MCF 10A (cell line): ENCODE data around the gene PTPN11. TPM values are rescaled to one million over a fixed set of nuclear protein-coding genes. Genes with fewer than 3 reads are reported as not detected.

Experiments used
- BruUV-seq: library from RNA; stranded (reverse); fragments of 400-500 nt; replicated peaks from 2 replicates; lab custom pipeline; 2021; lab: Mats Ljungman, UMichigan
- CTCF ChIA-PET: fragments of 300-600 bp; sonication (Branson Sonifier 250); formaldehyde crosslinking; extraction: SDS; loops from one replicate; lab custom pipeline; 2021; ENCODE audit warnings: antibody characterized with exemption, inconsistent platforms; lab: Yijun Ruan, JAX
- POLR2A ChIA-PET: fragments of 300-600, 350-650 bp; sonication (Branson Sonifier 250); formaldehyde crosslinking; extraction: SDS; loops from one replicate; lab custom pipeline; 2020; ENCODE audit warnings: antibody characterized with exemption, inconsistent platforms; lab: Yijun Ruan, JAX
- DNase-seq: peaks from one replicate; pipeline ENCODE4 v3.0.0-alpha.2; 2018; ENCODE audit not compliant: unreplicated experiment
- H3K27ac Mint-ChIP-seq: one replicate; pipeline ENCODE4 v1.8.0; 2022; ENCODE audit warnings: mild to moderate bottlenecking, low read depth, mixed read lengths; ENCODE audit not compliant: unreplicated experiment
- H3K27me3 Mint-ChIP-seq: one replicate; pipeline ENCODE4 v1.8.0; 2022; ENCODE audit warnings: mixed read lengths; ENCODE audit not compliant: insufficient read depth, unreplicated experiment
- H3K36me3 Mint-ChIP-seq: one replicate; pipeline ENCODE4 v1.8.0; 2022; ENCODE audit warnings: mild to moderate bottlenecking, moderate library complexity, mixed read lengths; ENCODE audit not compliant: insufficient read depth, unreplicated experiment
- H3K4me1 Mint-ChIP-seq: one replicate; pipeline ENCODE4 v1.8.0; 2022; ENCODE audit warnings: mixed read lengths; ENCODE audit not compliant: insufficient read depth, unreplicated experiment
- H3K4me3 Mint-ChIP-seq: one replicate; pipeline ENCODE4 v1.8.0; 2022; ENCODE audit warnings: mild to moderate bottlenecking, moderate library complexity, mixed read lengths; ENCODE audit not compliant: unreplicated experiment
- H3K9me3 Mint-ChIP-seq: one replicate; pipeline ENCODE4 v1.8.0; 2022; ENCODE audit warnings: mixed read lengths; ENCODE audit not compliant: unreplicated experiment
- intact Hi-C: fragments of 100-400 bp; cut with micrococcal nuclease; formaldehyde crosslinking; loops from 2 replicates; pipeline ENCODE4 v1.14.1; 2022
- total RNA-seq: library from RNA; stranded (reverse); gene quantifications from 2 replicates; pipeline ENCODE4 v1.2.3, GENCODE V29; 2022
- TF ChIP-seq, protein P1 (sequence below): fragments of 200-600 bp; IDR thresholded peaks from one replicate; pipeline ENCODE4 v1.8.0; 2022; ENCODE audit warnings: antibody characterized with exemption, mild to moderate bottlenecking; ENCODE audit not compliant: unreplicated experiment

PTPN11 gene
- total RNA-seq, 1 experiment from 2014 or later, result 164 TPM

DNA sequence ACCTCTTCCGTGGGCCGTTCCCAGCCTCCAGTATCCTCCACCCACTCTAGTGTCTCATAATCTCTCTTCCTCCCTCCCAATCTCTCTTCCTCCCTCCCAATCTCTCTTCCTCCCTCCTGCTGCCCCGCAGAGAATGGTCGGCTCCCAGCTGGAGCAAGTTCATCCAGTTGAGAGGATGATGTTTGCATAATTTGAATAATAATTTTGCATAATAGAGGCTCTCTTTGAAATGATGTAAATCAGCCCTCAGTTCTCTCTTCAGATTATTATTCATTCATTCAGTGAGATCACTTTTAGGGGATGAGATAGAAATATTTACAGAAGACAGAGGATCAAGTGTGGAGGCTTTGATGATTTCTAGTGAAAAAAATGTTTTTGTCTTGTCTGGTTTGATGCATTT is 125.0 kb downstream of the PTPN11 start:
- TF ChIP-seq, protein P1, sequence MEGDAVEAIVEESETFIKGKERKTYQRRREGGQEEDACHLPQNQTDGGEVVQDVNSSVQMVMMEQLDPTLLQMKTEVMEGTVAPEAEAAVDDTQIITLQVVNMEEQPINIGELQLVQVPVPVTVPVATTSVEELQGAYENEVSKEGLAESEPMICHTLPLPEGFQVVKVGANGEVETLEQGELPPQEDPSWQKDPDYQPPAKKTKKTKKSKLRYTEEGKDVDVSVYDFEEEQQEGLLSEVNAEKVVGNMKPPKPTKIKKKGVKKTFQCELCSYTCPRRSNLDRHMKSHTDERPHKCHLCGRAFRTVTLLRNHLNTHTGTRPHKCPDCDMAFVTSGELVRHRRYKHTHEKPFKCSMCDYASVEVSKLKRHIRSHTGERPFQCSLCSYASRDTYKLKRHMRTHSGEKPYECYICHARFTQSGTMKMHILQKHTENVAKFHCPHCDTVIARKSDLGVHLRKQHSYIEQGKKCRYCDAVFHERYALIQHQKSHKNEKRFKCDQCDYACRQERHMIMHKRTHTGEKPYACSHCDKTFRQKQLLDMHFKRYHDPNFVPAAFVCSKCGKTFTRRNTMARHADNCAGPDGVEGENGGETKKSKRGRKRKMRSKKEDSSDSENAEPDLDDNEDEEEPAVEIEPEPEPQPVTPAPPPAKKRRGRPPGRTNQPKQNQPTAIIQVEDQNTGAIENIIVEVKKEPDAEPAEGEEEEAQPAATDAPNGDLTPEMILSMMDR, result no peak
- CTCF ChIA-PET, result no interaction called here

DNA sequence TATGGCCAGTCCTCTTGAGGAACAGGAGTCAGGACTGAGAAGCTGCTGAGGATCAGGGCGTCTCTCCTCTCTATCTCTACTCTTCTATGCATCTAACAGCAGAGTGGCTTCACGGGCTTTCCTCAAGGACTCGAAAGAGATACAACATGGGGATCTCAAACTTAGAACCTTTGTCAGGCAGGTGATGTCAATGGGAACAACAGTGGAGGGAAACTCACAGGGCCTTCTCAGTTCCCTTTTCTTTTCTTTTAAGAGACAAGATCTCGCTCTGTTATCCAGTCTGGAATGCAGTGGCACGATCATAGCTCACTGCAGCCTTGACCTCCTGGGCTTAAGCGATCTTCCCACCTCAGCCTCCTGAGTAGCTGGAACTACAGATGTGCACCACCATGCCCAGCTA is 127.6 kb downstream of the PTPN11 start:
- Mint-ChIP-seq H3K27ac (no peak overlapping the region), H3K36me3 (no peaks in the 10 kb centered on the region), H3K9me3 (no peaks in the 10 kb centered on the region), H3K4me1 (no peaks in the 10 kb centered on the region), H3K27me3 (peaks cover 28% of the 10 kb centered on the region), H3K4me3 (no peak overlapping the region)
- TF ChIP-seq, protein P1, result no peak
- DNase-seq, result no peak
- POLR2A ChIA-PET, result interaction anchor here (1.0 kb wide), 1 partner anchor 14 kb away, joined by 3 read pairs; no protein-coding TSS in a partner anchor
- intact Hi-C loops, result no loop called here
- CTCF ChIA-PET, result no interaction called here
- no TSS peak for BruUV-seq

More for the DNA sequence above, 125.0 kb downstream of the PTPN11 start:
- no peaks in the 10 kb centered on the region for H3K36me3 Mint-ChIP-seq
- BruUV-seq, result no TSS peak
- H3K27ac Mint-ChIP-seq, result no peak overlapping the region
- no peak overlapping the region for H3K4me3 Mint-ChIP-seq
- H3K9me3 Mint-ChIP-seq, result no peaks in the 10 kb centered on the region
- H3K27me3 Mint-ChIP-seq, result peaks cover 13% of the 10 kb centered on the region
- intact Hi-C loops, result no loop called here
- no peaks in the 10 kb centered on the region for H3K4me1 Mint-ChIP-seq
- no peak for DNase-seq
- POLR2A ChIA-PET, result interaction anchor here (0.6 kb wide), 1 partner anchor 149 kb away, joined by 3 read pairs; no protein-coding TSS in a partner anchor

DNA sequence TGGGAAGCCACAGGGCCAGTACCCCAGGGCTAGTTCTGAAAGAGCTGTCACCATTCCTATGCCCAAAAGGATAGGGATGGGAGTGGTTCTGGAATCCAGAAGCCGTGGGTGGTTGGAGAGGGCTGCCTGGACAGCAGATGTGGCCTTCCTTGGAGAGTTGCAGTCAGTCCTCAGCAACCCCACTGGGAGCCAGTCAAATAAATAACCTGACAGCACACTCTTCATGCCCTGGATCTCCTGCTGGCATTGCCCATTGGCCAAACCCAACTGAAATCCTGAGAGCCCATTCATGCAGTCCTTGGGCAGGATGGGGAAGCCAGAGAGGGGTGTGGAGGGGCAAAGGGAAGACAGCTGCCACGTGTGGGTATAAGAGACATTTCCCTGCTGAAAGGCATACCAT is 128.2 kb downstream of the PTPN11 start:
- ChIA-PET POLR2A (no interaction called here), CTCF (no interaction called here)
- Mint-ChIP-seq H3K27me3 (peaks cover 31% of the 10 kb centered on the region), H3K4me3 (no peak overlapping the region), H3K9me3 (no peaks in the 10 kb centered on the region), H3K4me1 (no peaks in the 10 kb centered on the region), H3K27ac (no peak overlapping the region), H3K36me3 (no peaks in the 10 kb centered on the region)
- intact Hi-C loops, result no loop called here
- DNase-seq, result no peak
- TF ChIP-seq, protein P1, result no peak
- no TSS peak for BruUV-seq

DNA sequence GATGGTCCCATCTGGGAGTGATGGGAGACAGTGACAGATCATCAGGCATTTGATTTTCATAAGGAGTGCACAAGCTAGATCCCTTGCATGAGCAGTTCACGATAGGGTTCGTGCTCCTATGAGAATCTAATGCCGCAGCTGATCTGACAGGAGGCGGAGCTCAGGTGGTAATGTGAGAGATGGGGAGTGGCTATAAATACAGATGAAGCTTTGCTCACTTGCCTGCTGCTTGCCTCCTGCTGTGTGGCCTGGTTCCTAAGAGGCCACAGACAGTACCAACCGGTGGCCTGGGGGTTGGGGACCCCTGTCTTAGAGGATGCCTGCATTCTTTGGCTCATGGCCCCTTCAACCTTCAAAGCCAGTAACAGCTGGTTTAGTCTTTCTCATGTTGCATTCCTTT is 130.3 kb downstream of the PTPN11 start:
- H3K36me3 Mint-ChIP-seq, result no peaks in the 10 kb centered on the region
- no peaks in the 10 kb centered on the region for H3K4me1 Mint-ChIP-seq
- DNase-seq, result no peak
- ChIA-PET CTCF (no interaction called here), POLR2A (interaction anchor here (0.6 kb wide), 1 partner anchor 9 kb away, joined by 3 read pairs; no protein-coding TSS in a partner anchor)
- TF ChIP-seq, protein P1, result no peak
- no TSS peak for BruUV-seq
- intact Hi-C loops, result no loop called here
- H3K9me3 Mint-ChIP-seq, result peaks cover 9% of the 10 kb centered on the region
- peaks cover 37% of the 10 kb centered on the region for H3K27me3 Mint-ChIP-seq
- no peak overlapping the region for H3K4me3 Mint-ChIP-seq
- H3K27ac Mint-ChIP-seq, result no peak overlapping the region
